ENCODE results near the gene RASA2.

GRCh38 chr3:141485641-141486495, 959 bp upstream of the RASA2 start:
- no peak for TF ChIP-seq CTCF (conservative IDR thresholded peaks at IDR 0.05; ENCODE audit: low read length)
- no peak for TF ChIP-seq EZH2phosphoT487 (IDR thresholded peaks at IDR 0.05; ENCODE audit: borderline replicate concordance)
